T-helper 1 cell treated with Interleukin-12 subunit alpha and Interleukin-12 subunit beta and Interleukin-4 antibody, amounts not matched to agents 30 ng/mL and 1 ng/mL, for 36 hours (primary cell): ENCODE data around the gene CGB2. TPM values are rescaled to one million over a fixed set of nuclear protein-coding genes. Genes with fewer than 3 reads are reported as not detected.
"Not testable (repeated sequence)": the region's sequence is repeated elsewhere in the genome, so short reads cannot be mapped to it uniquely, and the experiment has no call there.

Experiments used
- intact Hi-C: fragments of 100-400 bp; cut with micrococcal nuclease; formaldehyde crosslinking; loops from one replicate; pipeline ENCODE4 v1.15.1; 2024
- total RNA-seq: library from RNA; stranded (reverse); gene quantifications from 2 replicates; pipeline ENCODE4 v1.2.3, GENCODE V29; 2022

CGB2 gene
- total RNA-seq: not detected in 2 replicates

DNA sequence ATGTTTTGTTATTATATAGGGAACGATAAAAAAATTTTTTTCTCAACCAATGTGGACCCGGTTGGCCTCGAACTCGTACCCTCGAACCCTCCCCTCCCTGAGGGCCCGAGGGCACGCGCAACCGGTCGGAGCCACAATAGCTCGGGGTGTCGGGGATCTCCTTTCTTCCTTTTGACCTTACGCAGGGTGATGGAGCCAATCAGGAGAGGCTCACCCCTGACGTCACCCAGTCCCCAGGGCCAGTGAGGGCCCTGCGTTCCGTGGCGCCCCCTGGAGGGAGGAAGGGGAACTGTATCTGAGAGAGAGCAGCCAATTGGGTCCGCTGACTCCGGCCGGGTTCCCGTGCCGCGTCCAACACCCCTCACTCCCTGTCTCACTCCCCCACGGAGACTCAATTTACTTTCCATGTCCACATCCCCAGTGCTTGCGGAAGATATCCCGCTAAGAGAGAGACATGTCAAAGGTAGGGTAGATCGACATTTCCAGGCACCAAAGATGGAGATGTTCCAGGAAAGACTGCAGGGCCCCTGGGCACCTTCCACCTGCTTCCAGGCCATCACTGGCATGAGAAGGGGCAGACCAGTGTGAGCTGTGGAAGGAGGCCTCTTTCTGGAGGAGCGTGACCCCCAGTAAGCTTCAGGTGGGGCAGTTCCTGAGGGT is at the start of gene CGB2:
Gene CGB2, plus strand, starts transcription at position 249 of the 660 bp plus-strand sequence. Its CDS starts 206 bp downstream, at position 455.
- intact Hi-C loops: not testable (repeated sequence)

- intact Hi-C loops: no loop called here
These were observed 49.4 kb upstream of the CGB2 start for GRCh38 chr19:48982280-48982679.

GRCh38 chr19:48985711-48986110 is 46.0 kb upstream of the CGB2 start:
- intact Hi-C loops: no loop called here

GRCh38 chr19:48986211-48986610 is 45.5 kb upstream of the CGB2 start:
- intact Hi-C loops: no loop called here

DNA sequence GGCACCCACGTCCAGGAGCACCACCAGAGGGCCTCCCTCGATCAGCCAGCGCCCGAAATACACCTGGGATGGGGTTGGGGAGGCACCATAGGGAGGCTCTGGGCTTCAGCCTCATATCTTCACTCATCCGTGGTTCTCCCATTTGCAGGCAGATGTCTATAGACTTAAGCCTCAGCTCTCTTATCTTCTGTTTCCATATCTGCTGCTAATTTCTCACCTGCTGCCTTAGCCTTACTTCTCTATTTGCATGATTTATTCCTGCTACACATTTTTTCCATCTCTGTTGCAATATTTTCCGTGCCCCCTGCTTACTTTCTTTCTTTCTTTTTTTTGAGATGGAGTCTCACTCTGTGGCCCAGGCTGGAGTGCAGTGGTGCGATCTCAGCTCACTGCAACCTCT is 44.4 kb upstream of the CGB2 start:
- intact Hi-C loops: no loop called here

- intact Hi-C loops: no loop called here
These were observed 43.4 kb upstream of the CGB2 start for GRCh38 chr19:48988286-48988685.

DNA sequence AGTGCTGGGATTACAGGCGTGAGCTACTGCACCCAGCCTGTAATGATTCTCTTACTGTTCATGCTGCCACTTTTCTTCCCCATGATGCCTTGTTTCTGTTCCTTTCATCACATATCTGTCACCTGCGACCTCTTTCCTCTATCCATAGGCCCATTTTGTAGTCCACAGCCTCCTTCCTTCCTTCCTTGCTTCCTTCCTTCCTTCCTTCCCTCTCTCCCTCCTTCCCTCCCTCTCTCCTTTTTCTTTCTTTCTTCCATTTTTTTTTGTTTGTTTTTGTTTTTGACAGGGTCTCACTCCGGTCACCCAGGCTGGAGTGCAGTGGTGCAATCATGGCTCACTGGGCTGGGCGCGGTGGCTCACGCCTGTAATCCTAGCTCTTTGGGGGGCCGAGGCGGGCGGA is 42.8 kb upstream of the CGB2 start:
- intact Hi-C loops: no loop called here

GRCh38 chr19:48989701-48990291 is 41.9 kb upstream of the CGB2 start:
- intact Hi-C loops: loop anchor here (5.0 kb wide), 3 partner anchors 158 to 778 kb away; partner anchors contain the start of genes ALDH16A1, AP2A1 and PIH1D1

- intact Hi-C loops: loop anchor here (5.0 kb wide), 3 partner anchors 157 to 777 kb away; partner anchors contain the start of genes ALDH16A1, AP2A1 and PIH1D1
These were observed 41.3 kb upstream of the CGB2 start for GRCh38 chr19:48990400-48990799.

DNA sequence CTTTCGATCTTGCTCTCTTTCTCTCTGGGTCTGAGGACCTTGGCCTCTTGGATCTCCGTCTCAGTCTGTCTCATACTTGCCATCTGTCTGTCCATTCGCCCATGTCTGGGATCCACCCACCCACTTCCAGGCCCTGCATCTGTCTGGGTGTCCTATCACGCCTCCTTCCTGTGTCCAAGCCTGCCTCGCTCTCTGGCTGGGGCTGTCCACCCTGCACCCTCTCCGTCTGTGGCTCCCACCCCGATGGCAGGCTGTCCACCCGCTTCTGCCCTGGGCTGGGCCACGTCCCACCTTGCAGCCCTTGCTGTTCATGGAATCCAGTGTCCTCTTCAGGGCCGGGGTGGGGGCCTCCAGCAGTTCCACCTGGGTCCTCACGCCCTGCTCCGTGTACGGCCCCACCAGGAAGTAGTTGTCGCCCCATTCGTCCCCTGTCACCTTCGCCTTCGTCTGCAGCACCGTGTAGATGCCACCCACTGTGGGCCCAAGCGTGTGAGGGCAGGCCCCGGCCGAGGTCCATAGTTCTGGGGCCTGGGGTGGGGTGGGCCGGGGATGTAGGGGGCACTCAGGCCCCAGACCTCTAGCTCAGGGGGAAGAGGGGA is 40.6 kb upstream of the CGB2 start:
- intact Hi-C loops: loop anchor here (5.0 kb wide), 3 partner anchors 156 to 776 kb away; partner anchors contain the start of genes ALDH16A1, AP2A1 and PIH1D1

GRCh38 chr19:48991873-48992580 is 39.7 kb upstream of the CGB2 start:
- intact Hi-C loops: loop anchor here (1.0 to 5.0 kb wide), 4 partner anchors 9 to 775 kb away; partner anchors contain the start of genes ALDH16A1, AP2A1 and PIH1D1

DNA sequence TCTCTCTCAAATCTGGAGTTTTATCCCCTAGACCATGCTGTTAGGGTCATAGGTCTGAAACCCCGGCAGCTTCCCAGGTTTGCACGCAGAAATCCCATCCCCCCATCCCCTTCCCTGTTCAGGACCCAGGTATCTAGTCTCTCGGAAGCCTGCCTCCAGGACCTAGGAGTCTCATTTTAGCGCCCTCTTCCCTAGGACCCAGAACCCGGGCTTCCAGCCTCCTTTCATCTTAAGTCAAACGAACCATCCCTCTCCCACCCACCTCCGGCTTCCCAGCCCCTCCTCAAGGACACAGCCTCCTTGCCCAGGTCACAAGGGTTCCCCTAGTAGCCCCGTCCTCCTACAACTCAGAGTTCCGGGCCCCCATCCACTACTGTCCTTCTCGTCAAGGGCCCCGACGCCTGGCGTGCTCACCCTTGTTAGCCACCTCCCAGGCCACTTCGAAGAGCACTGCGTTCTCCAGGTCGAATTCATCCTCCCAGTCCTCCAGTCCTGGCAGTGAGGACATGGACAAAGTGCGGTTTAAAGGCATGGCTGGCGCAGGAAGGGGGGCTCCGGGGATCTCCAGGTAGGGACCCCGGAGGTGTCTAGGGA is 39.0 kb upstream of the CGB2 start:
- intact Hi-C loops: loop anchor here (1.0 to 5.0 kb wide), 20 partner anchors 9 to 885 kb away; partner anchors contain the start of genes AKT1S1, ALDH16A1, AP2A1 and C19orf73

- intact Hi-C loops: loop anchor here (1.0 to 5.0 kb wide), 19 partner anchors 24 to 884 kb away; partner anchors contain the start of genes AKT1S1, ALDH16A1, AP2A1 and C19orf73
These were observed 38.3 kb upstream of the CGB2 start, which contains the start of the genes GYS1 and RUVBL2 for GRCh38 chr19:48993175-48994034. Gene GYS1, minus strand, starts transcription at chr19:48993309. Its CDS starts 197 bp downstream, at chr19:48993112. Gene RUVBL2, plus strand, starts transcription at chr19:48993887. Its CDS starts 25 bp downstream, at chr19:48993912.

- intact Hi-C loops: loop anchor here (5.0 kb wide), 3 partner anchors 153 to 773 kb away; partner anchors contain the start of genes ALDH16A1, AP2A1 and PIH1D1
These were observed 37.7 kb upstream of the CGB2 start for GRCh38 chr19:48994035-48994386.

- intact Hi-C loops: no loop called here
These were observed 33.7 kb upstream of the CGB2 start for GRCh38 chr19:48997972-48998371.

- intact Hi-C loops: loop anchor here (1.0 kb wide), 2 partner anchors 98 to 200 kb away; no protein-coding TSS in a partner anchor
These were observed 32.0 kb upstream of the CGB2 start for GRCh38 chr19:48999481-49000325.

DNA sequence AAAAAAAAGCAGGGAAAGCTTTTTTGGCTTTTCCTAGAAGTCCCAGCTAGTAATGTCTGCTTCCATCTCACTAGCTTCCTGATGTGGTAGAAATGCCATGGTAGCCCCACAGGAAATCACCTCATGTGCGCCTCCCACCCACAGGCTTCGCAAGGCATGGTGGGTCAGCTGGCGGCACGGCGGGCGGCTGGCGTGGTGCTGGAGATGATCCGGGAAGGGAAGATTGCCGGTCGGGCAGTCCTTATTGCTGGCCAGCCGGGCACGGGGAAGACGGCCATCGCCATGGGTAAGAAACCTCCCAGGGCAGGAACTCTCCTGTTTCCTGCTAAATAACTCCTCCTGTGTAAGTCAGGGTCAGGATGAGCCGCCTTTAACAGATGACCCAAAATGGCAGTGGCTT is 27.6 kb upstream of the CGB2 start:
- intact Hi-C loops: no loop called here

DNA sequence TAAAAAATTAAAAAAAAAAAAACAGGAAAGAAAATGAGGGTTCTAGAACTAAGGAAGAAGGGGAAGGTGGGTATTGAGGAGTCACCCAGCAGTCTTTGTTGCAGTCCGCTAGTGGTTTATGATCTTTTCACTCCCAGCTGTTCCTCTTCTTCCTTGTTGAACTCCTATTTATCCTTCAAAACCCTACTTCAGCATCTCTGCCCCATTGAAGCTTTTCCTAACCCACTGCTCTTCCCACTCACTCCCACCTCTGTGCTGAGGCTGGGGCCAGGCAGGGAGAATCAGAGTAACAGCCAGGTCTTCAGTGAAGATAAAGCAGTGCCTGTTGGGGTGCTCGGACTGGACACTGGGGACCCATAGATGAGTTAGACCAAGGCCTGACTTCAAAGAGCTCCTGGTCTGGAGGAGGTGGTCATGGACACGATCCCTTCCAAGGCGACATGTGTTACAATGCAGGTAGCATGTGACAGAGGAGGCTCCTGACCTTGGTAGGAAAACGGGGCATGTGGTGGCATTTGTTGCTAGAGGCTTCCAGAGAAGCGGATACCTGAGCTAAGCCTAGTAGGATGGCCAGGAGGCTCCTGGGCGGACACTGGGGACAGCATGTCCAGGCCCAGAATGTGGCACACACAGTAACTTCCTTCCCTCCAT is 26.6 kb upstream of the CGB2 start:
- intact Hi-C loops: no loop called here
